NCI-H187 (cell line): Measurements from ENCODE around the gene RABGEF1.

ENCODE experiments used
- DNase-seq, 2 experiments: peaks; one replicate each; lab custom pipeline; 2025; lab: John Stamatoyannopoulos, UW

The RABGEF1 gene

GRCh38 chr7:66847879-66848790 is 107.6 kb downstream of the RABGEF1 start:
- no peak for DNase-seq

- no peak for DNase-seq
These were observed 118.8 kb downstream of the RABGEF1 start for GRCh38 chr7:66859339-66859738.

DNA sequence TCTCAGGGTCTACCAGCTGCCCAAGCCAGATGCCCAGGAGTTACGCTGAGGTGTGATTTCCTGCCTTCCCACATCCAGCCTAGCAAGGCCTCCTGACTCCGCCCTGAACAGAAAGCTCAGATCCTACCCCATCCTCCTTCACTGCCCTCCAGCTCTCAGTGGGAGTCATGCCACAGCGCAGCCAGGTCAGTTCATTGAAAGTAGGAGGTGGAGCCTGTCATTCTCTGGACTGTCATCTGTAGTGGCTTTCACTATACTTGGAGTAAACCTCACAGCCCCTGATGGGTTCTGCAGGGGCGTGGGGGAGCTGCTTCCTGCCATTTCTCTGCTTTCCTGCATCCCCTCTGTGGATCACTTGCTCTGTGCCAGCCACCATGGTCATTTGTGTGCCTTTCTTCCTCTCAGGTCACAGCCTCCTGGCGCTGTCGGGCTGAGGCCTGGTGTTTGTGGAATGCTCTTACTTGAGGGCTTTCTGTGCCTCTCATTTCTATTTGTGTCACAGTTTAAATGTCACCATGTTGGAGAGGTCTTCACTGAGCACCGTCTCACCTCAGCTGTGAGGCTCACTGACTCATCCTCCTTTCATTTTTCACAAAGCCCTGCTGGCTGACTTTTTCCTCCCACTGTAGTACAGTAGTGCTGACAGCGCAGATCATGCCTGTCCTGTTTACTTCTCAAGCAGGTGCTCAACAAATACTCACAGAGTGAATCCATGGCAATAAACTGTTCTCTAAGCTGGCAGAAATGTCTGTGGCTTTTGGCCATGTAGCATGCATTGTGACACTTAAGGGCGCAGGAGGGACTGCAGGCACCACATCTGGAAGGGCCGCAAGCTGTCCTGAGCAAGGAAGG is 119.5 kb downstream of the RABGEF1 start:
- peak; percentile 8 to 38 for DNase-seq

- no peak for DNase-seq
These were observed 120.2 kb downstream of the RABGEF1 start for GRCh38 chr7:66860767-66861166.
